Karpas-422 (cell line): Measurements from ENCODE around the gene SEBOX. TPM values are rescaled to one million over a fixed set of nuclear protein-coding genes. Genes with fewer than 3 reads are reported as not detected.
A peak's percentile ranks its signal among the peaks of the same experiment; 100 is the strongest.

Source experiments
- DNase-seq: peaks from one replicate; pipeline ENCODE4 v3.0.0-alpha.2; 2015
- H2AFZ ChIP-seq: fragments of 200-600 bp; sonication (generic); 2 replicates; pipeline ENCODE4 v1.6.1; 2014; ENCODE audit warnings: antibody characterized with exemption, low read length, mixed read lengths
- H3K27ac ChIP-seq: fragments of 200-600 bp; sonication (generic); 2 replicates; pipeline ENCODE4 v1.5.1; 2014; ENCODE audit warnings: mild to moderate bottlenecking, low read length, moderate library complexity
- H3K27me3 ChIP-seq: fragments of 200-600 bp; sonication (generic); 2 replicates; pipeline ENCODE4 v1.6.1; 2014; ENCODE audit warnings: low read length, mixed read lengths
- H3K36me3 ChIP-seq: fragments of 200-600 bp; sonication (generic); 2 replicates; pipeline ENCODE4 v1.6.1; 2014; ENCODE audit warnings: low read length, mixed read lengths; ENCODE audit not compliant: insufficient read depth
- H3K4me1 ChIP-seq: fragments of 200-600 bp; sonication (generic); 2 replicates; pipeline ENCODE4 v1.6.1; 2014; ENCODE audit warnings: mild to moderate bottlenecking, low read length, mixed read lengths
- H3K4me2 ChIP-seq: fragments of 200-600 bp; sonication (generic); 2 replicates; pipeline ENCODE4 v1.6.1; 2014; ENCODE audit warnings: low read length, low read depth, mild to moderate bottlenecking; ENCODE audit not compliant: poor library complexity, severe bottlenecking
- H3K4me3 ChIP-seq: fragments of 200-600 bp; sonication (generic); 2 replicates; pipeline ENCODE4 v1.5.1; 2014; ENCODE audit warnings: mild to moderate bottlenecking, antibody characterized with exemption, low read length, mixed read lengths
- H3K79me2 ChIP-seq: fragments of 200-600 bp; sonication (generic); 2 replicates; pipeline ENCODE4 v1.6.1; 2014; ENCODE audit warnings: mild to moderate bottlenecking, low read length, mixed read lengths
- H3K9ac ChIP-seq: fragments of 200-600 bp; sonication (generic); 2 replicates; pipeline ENCODE4 v1.6.0; 2014; ENCODE audit warnings: low read length
- H3K9me2 ChIP-seq: fragments of 200-600 bp; sonication (generic), shearing (Covaris generic); replicated peaks from 2 replicates; pipeline ENCODE4 v1.6.0; 2014; ENCODE audit warnings: mild to moderate bottlenecking, low read length, moderate library complexity; ENCODE audit not compliant: insufficient read depth
- H3K9me3 ChIP-seq: fragments of 300-700, 200-600 bp; sonication (generic); 2 replicates; pipeline ENCODE4 v1.6.1; 2014; ENCODE audit warnings: low read length, mixed read lengths
- H4K20me1 ChIP-seq: fragments of 200-600 bp; sonication (generic); 2 replicates; pipeline ENCODE4 v1.6.1; 2014; ENCODE audit warnings: mild to moderate bottlenecking, antibody characterized with exemption, low read length, low read depth; ENCODE audit not compliant: insufficient read depth
- total RNA-seq: library from RNA; depleted of rRNA; stranded (reverse); fragments of >200 nt; shearing (Covaris generic); gene quantifications from 2 replicates; pipeline ENCODE4 v1.2.3, GENCODE V29; 2014; ENCODE audit warnings: low replicate concordance

Gene SEBOX
- total RNA-seq, 1 experiment from 2014 or later, result not detected

DNA sequence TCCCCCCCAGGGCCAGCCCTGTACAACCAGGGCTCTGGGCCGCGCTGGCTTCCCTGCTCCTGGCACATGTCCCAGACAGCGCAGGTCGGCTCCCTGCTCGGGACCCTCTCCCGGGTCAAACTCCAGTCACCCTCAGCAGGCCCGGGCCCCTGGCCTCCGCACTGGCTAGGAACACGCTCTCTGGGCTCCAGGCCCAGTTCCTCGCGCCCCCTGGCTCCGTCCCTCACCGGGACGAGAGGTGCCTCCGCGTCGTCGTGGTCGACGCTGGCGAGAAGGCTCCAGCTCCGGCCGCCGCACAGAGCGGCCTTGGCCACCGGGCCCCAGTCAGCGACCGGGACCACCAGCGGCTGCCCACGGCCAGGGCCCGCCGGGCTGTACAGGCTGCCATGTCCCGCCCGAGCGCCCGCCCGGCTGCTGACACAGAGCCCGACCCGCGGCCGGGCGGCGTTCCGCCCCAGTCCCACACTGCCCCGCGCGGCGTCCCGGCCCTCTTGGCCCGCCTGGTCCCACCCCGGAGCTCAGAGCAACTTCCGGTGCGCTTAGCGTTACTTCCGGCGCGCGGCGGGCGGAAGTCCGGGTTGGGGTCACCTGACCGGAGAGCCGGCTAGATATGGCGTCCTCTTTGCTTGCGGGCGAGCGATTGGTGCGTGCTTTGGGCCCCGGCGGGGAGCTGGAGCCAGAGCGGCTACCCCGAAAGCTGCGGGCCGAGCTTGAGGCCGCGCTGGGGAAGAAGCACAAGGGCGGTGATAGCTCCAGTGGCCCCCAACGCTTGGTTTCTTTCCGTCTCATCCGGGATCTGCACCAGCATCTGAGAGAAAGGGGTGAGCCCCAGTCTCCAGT, 7.7 kb downstream of the SEBOX start, which contains the start of gene POLDIP2:
Gene POLDIP2 (minus strand): TSS at position 467 of the 840 bp plus-strand sequence. CDS start 79 bp downstream, at position 388.
- H3K27ac ChIP-seq, result peak within 1 kb of the TSS; percentile 6; the same call in 1 of the 2 replicates
- H3K79me2 ChIP-seq, result peaks cover 46% of the 10 kb centered on the region
- H3K4me3 ChIP-seq, result peak within 1 kb of the TSS; percentile 89
- 0 out of 2 replicates have a peak within 1 kb of the TSS, but pooled peaks have one; percentile 57 for H2AFZ ChIP-seq
- peaks cover 27% of the 10 kb centered on the region for H3K4me1 ChIP-seq
- no peaks in the 10 kb centered on the region for H3K9me3 ChIP-seq
- no peaks in the 10 kb centered on the region for H3K27me3 ChIP-seq
- peak within 1 kb of the TSS; percentile 87 for H3K9ac ChIP-seq
- no peaks in the 10 kb centered on the region; the same call in 1 of the 2 replicates for H4K20me1 ChIP-seq
- H3K4me2 ChIP-seq, result peak within 1 kb of the TSS; percentile 92
- no peaks in the 10 kb centered on the region for H3K9me2 ChIP-seq
- H3K36me3 ChIP-seq, result peaks cover 42% of the 10 kb centered on the region; the same call in 1 of the 2 replicates
- peak; percentile 98 for DNase-seq

GRCh38 chr17:28350271-28350670, 14.7 kb downstream of the SEBOX start:
- H3K27me3 ChIP-seq, result no peaks in the 10 kb centered on the region
- H3K79me2 ChIP-seq, result peaks cover 7% of the 10 kb centered on the region
- no peaks in the 10 kb centered on the region for H3K9me2 ChIP-seq
- no peak overlapping the region for H2AFZ ChIP-seq
- H3K4me3 ChIP-seq, result no peak overlapping the region
- H3K36me3 ChIP-seq, result peaks cover 41% of the 10 kb centered on the region; the same call in 1 of the 2 replicates
- peaks cover 2% of the 10 kb centered on the region; the same call in 1 of the 2 replicates for H3K4me1 ChIP-seq
- no peak for DNase-seq
- H4K20me1 ChIP-seq, result no peaks in the 10 kb centered on the region
- H3K9me3 ChIP-seq, result no peaks in the 10 kb centered on the region
- no peak overlapping the region for H3K27ac ChIP-seq
- no peak overlapping the region for H3K4me2 ChIP-seq
- no peak overlapping the region for H3K9ac ChIP-seq

DNA sequence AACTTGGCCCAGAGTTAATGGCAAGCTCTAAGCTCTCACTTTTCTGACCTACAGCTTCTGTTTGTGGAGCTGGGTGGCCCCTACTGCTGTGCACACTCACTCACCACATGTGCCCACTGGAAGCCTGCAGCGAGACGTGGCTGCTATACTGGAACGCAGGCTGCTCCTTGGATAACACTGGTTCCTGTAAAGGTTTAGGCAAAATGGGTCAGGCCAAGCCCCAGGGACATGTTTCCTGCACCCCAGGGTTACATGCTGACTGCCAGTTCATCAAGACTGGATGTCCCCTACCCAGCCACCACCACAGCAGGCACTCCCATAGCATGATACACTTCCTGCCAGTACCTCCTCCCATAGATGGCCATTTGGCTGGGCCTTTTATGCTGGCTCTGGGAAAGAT, 16.0 kb downstream of the SEBOX start:
- no peak overlapping the region for H3K4me2 ChIP-seq
- no peak overlapping the region for H3K4me3 ChIP-seq
- no peak for DNase-seq
- H2AFZ ChIP-seq, result no peak overlapping the region
- H3K79me2 ChIP-seq, result no peaks in the 10 kb centered on the region
- H3K4me1 ChIP-seq, result no peaks in the 10 kb centered on the region
- peaks cover 30% of the 10 kb centered on the region; the same call in 1 of the 2 replicates for H3K36me3 ChIP-seq
- H3K9me3 ChIP-seq, result no peaks in the 10 kb centered on the region
- no peaks in the 10 kb centered on the region for H3K27me3 ChIP-seq
- H3K9ac ChIP-seq, result no peak overlapping the region
- no peaks in the 10 kb centered on the region for H3K9me2 ChIP-seq
- H3K27ac ChIP-seq, result no peak overlapping the region
- no peaks in the 10 kb centered on the region for H4K20me1 ChIP-seq

GRCh38 chr17:28347261-28347891, 17.6 kb downstream of the SEBOX start:
- H3K4me3 ChIP-seq, result no peak overlapping the region
- H3K36me3 ChIP-seq, result peaks cover 20% of the 10 kb centered on the region; the same call in 1 of the 2 replicates
- peaks cover 3% of the 10 kb centered on the region; the same call in 1 of the 2 replicates for H3K4me1 ChIP-seq
- DNase-seq, result no peak
- no peaks in the 10 kb centered on the region for H3K79me2 ChIP-seq
- H3K27ac ChIP-seq, result no peak overlapping the region
- no peaks in the 10 kb centered on the region for H3K27me3 ChIP-seq
- no peak overlapping the region for H2AFZ ChIP-seq
- no peaks in the 10 kb centered on the region for H3K9me2 ChIP-seq
- no peak overlapping the region for H3K4me2 ChIP-seq
- H3K9ac ChIP-seq, result no peak overlapping the region
- H3K9me3 ChIP-seq, result no peaks in the 10 kb centered on the region
- H4K20me1 ChIP-seq, result no peaks in the 10 kb centered on the region

DNA sequence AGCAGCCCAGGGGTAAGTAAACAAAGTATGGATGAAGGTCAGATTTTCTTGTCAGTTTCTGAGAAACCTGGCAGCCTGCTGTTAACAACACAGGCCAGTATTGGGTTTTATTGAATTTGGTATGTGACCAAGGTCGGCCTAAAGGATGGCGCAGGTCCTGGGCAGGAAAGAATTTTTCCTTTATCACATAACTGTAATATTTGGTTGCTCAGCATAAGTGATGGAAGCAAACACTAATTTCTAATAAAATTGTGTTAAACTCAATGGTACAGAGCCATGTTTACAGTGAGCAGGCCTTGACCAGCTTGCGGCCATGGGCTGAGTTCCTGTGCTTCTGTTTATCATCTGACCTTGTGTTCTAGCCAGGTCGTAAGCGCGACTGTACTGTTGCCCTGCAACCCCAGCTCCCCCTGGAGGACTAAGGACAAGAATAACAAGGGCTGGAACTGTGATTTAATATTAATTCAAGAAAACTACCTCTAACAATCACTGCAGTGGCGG, 18.2 kb downstream of the SEBOX start:
- H4K20me1 ChIP-seq, result no peaks in the 10 kb centered on the region
- no peaks in the 10 kb centered on the region for H3K9me3 ChIP-seq
- no peak for DNase-seq
- H3K4me2 ChIP-seq, result no peak overlapping the region
- peaks cover 18% of the 10 kb centered on the region; the same call in 1 of the 2 replicates for H3K36me3 ChIP-seq
- H3K27ac ChIP-seq, result no peak overlapping the region
- peaks cover 3% of the 10 kb centered on the region; the same call in 1 of the 2 replicates for H3K4me1 ChIP-seq
- no peaks in the 10 kb centered on the region for H3K9me2 ChIP-seq
- no peaks in the 10 kb centered on the region for H3K27me3 ChIP-seq
- no peak overlapping the region for H3K4me3 ChIP-seq
- H3K9ac ChIP-seq, result no peak overlapping the region
- no peak overlapping the region for H2AFZ ChIP-seq
- H3K79me2 ChIP-seq, result no peaks in the 10 kb centered on the region

DNA sequence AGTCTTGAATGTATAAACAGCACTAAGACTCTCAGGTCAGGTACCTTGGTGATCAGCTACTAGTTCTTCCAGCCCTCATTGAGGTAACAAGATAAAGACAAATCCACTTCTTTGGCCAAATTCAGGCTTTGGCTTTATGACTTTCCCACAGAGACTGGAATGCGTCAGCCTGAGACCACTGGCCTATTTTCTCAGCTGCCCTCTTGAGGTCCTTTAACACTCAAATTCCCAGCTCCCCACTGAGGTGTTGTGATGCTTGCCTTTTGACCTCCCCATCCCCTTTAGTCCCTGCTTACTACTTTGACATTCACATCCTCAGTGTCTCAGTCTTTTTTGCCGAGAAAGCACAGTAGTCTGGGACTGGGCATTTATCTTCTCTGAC, 18.8 kb downstream of the SEBOX start:
- H3K4me3 ChIP-seq, result no peak overlapping the region
- no peak overlapping the region for H3K4me2 ChIP-seq
- H2AFZ ChIP-seq, result no peak overlapping the region
- no peaks in the 10 kb centered on the region for H3K79me2 ChIP-seq
- H4K20me1 ChIP-seq, result no peaks in the 10 kb centered on the region
- H3K36me3 ChIP-seq, result peaks cover 16% of the 10 kb centered on the region; the same call in 1 of the 2 replicates
- H3K9ac ChIP-seq, result no peak overlapping the region
- DNase-seq, result no peak
- no peaks in the 10 kb centered on the region for H3K9me2 ChIP-seq
- no peak overlapping the region for H3K27ac ChIP-seq
- no peaks in the 10 kb centered on the region for H3K9me3 ChIP-seq
- H3K4me1 ChIP-seq, result peaks cover 3% of the 10 kb centered on the region; the same call in 1 of the 2 replicates
- no peaks in the 10 kb centered on the region for H3K27me3 ChIP-seq

- Histone ChIP-seq H3K9me2 (no peaks in the 10 kb centered on the region), H3K9ac (no peak overlapping the region), H3K27me3 (no peaks in the 10 kb centered on the region), H3K79me2 (no peaks in the 10 kb centered on the region), H3K36me3 (peaks cover 10% of the 10 kb centered on the region; the same call in 1 of the 2 replicates), H2AFZ (no peak overlapping the region), H3K4me3 (no peak overlapping the region), H3K27ac (no peak overlapping the region), H3K4me1 (peaks cover 3% of the 10 kb centered on the region; the same call in 1 of the 2 replicates), H3K4me2 (no peak overlapping the region), H3K9me3 (no peaks in the 10 kb centered on the region), H4K20me1 (no peaks in the 10 kb centered on the region)
- no peak for DNase-seq
Measured at GRCh38 chr17:28345419-28346198, 19.4 kb downstream of the SEBOX start.
